Cerebellar cortex (tissue), 1 donor: ENCODE results near the gene SLC13A3.

Source experiments
- DNase-seq: peaks from one replicate; pipeline ENCODE4 v3.0.0-alpha.2; 2015; ENCODE audit warnings: low spot score

SLC13A3 gene

GRCh38 chr20:46652699-46653098, 1.4 kb upstream of the SLC13A3 start:
- DNase-seq: no peak

- DNase-seq: no peak
Measured at GRCh38 chr20:46650575-46651090, 626 bp downstream of the SLC13A3 start.

GRCh38 chr20:46649965-46650542, 1.2 kb downstream of the SLC13A3 start:
- no peak for DNase-seq

- no peak for DNase-seq
Measured at GRCh38 chr20:46649650-46649949, 1.7 kb downstream of the SLC13A3 start.

GRCh38 chr20:46648903-46649649, 2.2 kb downstream of the SLC13A3 start:
- no peak for DNase-seq

GRCh38 chr20:46647469-46647868, 3.8 kb downstream of the SLC13A3 start:
- DNase-seq: no peak

- no peak for DNase-seq
Measured at GRCh38 chr20:46646659-46647380, 4.4 kb downstream of the SLC13A3 start.

- DNase-seq: no peak
Measured at GRCh38 chr20:46646122-46646521, 5.1 kb downstream of the SLC13A3 start.

GRCh38 chr20:46644733-46645132, 6.5 kb downstream of the SLC13A3 start:
- no peak for DNase-seq

GRCh38 chr20:46644160-46644559, 7.1 kb downstream of the SLC13A3 start:
- no peak for DNase-seq

GRCh38 chr20:46642969-46643343, 8.3 kb downstream of the SLC13A3 start:
- DNase-seq: no peak

- peak; percentile 19 for DNase-seq
Measured at GRCh38 chr20:46642265-46642968, 8.8 kb downstream of the SLC13A3 start.

GRCh38 chr20:46641424-46641823, 9.8 kb downstream of the SLC13A3 start:
- no peak for DNase-seq

GRCh38 chr20:46640536-46641311, 10.5 kb downstream of the SLC13A3 start:
- no peak for DNase-seq

- DNase-seq: no peak
Measured at GRCh38 chr20:46640044-46640443, 11.2 kb downstream of the SLC13A3 start.

GRCh38 chr20:46639587-46639986, 11.7 kb downstream of the SLC13A3 start:
- no peak for DNase-seq

- DNase-seq: no peak
Measured at GRCh38 chr20:46638898-46639274, 12.4 kb downstream of the SLC13A3 start.

- no peak for DNase-seq
Measured at GRCh38 chr20:46638134-46638897, 12.9 kb downstream of the SLC13A3 start.

- DNase-seq: no peak
Measured at GRCh38 chr20:46637427-46638133, 13.7 kb downstream of the SLC13A3 start.

- DNase-seq: no peak
Measured at GRCh38 chr20:46637020-46637419, 14.2 kb downstream of the SLC13A3 start.
